ENCODE measurements around the gene ENKUR.

DNA sequence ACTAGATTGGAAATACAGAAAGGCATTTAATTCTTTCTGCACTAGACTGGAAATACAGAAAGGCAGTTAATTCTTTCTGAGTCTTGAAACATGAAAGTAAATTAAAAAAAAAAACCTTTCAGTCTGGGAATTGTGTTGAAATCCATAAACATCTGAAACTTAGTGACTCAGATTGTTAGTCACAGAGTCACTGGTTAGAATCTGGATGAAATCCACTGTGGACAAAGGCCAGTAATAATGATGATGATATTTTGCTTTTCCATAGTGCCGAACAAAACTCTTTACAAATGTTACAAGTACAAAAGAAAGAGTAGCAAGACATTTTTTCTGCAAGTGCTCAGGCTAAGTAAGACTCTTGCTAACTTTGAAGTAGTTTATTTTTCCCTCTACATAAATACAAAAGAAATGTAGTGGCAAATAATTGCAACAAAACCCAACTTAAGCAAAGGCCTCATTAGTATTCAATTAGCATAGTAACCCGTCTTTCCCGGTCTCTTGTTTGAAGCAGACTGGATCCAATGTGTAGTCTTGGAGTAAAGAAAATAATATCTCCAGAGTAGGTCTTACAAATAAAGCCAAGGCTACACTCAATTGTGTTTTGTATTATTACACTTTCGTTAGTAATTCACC is 57.8 kb downstream of the ENKUR start:
- no peak for TF ChIP-seq EZH2phosphoT487 (IDR thresholded peaks at IDR 0.05; ENCODE audit: low read depth)
- TF ChIP-seq, protein P1, sequence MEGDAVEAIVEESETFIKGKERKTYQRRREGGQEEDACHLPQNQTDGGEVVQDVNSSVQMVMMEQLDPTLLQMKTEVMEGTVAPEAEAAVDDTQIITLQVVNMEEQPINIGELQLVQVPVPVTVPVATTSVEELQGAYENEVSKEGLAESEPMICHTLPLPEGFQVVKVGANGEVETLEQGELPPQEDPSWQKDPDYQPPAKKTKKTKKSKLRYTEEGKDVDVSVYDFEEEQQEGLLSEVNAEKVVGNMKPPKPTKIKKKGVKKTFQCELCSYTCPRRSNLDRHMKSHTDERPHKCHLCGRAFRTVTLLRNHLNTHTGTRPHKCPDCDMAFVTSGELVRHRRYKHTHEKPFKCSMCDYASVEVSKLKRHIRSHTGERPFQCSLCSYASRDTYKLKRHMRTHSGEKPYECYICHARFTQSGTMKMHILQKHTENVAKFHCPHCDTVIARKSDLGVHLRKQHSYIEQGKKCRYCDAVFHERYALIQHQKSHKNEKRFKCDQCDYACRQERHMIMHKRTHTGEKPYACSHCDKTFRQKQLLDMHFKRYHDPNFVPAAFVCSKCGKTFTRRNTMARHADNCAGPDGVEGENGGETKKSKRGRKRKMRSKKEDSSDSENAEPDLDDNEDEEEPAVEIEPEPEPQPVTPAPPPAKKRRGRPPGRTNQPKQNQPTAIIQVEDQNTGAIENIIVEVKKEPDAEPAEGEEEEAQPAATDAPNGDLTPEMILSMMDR (IDR thresholded peaks at IDR 0.05; ENCODE audit: low read depth, low read length): no peak
